Measurements from ENCODE around the gene TBC1D4. TPM values are rescaled to one million over a fixed set of nuclear protein-coding genes. Genes with fewer than 3 reads are reported as not detected.

TBC1D4 gene
- total RNA-seq, 2 donors from 2014 or later: 27.6 to 56.1 TPM

DNA sequence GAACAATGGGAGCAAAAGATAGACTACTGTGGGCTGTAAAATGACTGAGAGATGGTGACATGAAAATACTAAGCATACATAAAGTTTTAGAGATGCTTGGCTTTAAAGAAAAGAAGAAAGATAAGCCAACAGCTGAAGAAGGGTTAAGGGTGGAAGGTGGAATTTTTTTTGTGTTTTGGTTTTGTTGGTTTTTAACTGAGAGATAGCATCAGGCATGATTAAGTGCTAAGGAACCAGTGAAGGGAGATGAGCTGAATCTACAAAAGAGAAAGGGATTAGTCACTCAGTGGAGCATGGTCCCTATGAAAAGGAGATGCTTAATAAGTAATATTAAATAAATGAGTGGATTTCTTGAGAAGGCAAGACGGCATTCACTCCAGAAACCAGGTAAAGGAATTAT lies 12.5 kb upstream of the TBC1D4 start:
- H3K9me3 ChIP-seq: no peaks in the 10 kb centered on the region
- no peaks in the 10 kb centered on the region for H3K36me3 ChIP-seq
- intact Hi-C loops (cut with DNase I): no loop called here
- H3K27me3 ChIP-seq (replicated peaks; ENCODE audit: insufficient read depth): no peaks in the 10 kb centered on the region
- no peak overlapping the region for H3K27ac ChIP-seq
- WGBS: 75% methylated on average over 1 of the region's 1 CpG
- no peaks in the 10 kb centered on the region for H3K4me1 ChIP-seq (replicated peaks)
- TF ChIP-seq CTCF (IDR thresholded peaks at IDR 0.05) (no peak), POLR2AphosphoS5 (IDR thresholded peaks at IDR 0.05) (no peak), POLR2A (IDR thresholded peaks at IDR 0.05) (no peak)
- no peak overlapping the region for H3K4me3 ChIP-seq
- no peak for DNase-seq (ENCODE audit: low spot score)

GRCh38 chr13:75493156-75493555 lies 11.2 kb upstream of the TBC1D4 start:
- TF ChIP-seq POLR2AphosphoS5 (IDR thresholded peaks at IDR 0.05) (no peak), CTCF (IDR thresholded peaks at IDR 0.05) (no peak), POLR2A (IDR thresholded peaks at IDR 0.05) (no peak)
- H3K4me3 ChIP-seq: no peak overlapping the region

GRCh38 chr13:75492389-75492788 lies 10.4 kb upstream of the TBC1D4 start:
- DNase-seq (ENCODE audit: low spot score): no peak
- H3K27me3 ChIP-seq (replicated peaks; ENCODE audit: insufficient read depth): no peaks in the 10 kb centered on the region
- intact Hi-C loops (cut with DNase I): no loop called here
- TF ChIP-seq POLR2A (IDR thresholded peaks at IDR 0.05) (no peak), POLR2AphosphoS5 (IDR thresholded peaks at IDR 0.05) (no peak), CTCF (IDR thresholded peaks at IDR 0.05) (no peak)
- no peak overlapping the region for H3K4me3 ChIP-seq
- 92% methylated on average over 5 of the region's 5 CpGs for WGBS
- H3K9me3 ChIP-seq: no peaks in the 10 kb centered on the region
- H3K27ac ChIP-seq: no peak overlapping the region
- no peaks in the 10 kb centered on the region for H3K4me1 ChIP-seq (replicated peaks)
- H3K36me3 ChIP-seq: no peaks in the 10 kb centered on the region

More at GRCh38 chr13:75493156-75493555, 11.2 kb upstream of the TBC1D4 start:
- Histone ChIP-seq H3K27ac (no peak overlapping the region), H3K9me3 (no peaks in the 10 kb centered on the region), H3K36me3 (no peaks in the 10 kb centered on the region), H3K4me1 (replicated peaks) (no peaks in the 10 kb centered on the region), H3K27me3 (replicated peaks; ENCODE audit: insufficient read depth) (no peaks in the 10 kb centered on the region)
- intact Hi-C loops (cut with DNase I): no loop called here
- DNase-seq (ENCODE audit: low spot score): no peak

DNA sequence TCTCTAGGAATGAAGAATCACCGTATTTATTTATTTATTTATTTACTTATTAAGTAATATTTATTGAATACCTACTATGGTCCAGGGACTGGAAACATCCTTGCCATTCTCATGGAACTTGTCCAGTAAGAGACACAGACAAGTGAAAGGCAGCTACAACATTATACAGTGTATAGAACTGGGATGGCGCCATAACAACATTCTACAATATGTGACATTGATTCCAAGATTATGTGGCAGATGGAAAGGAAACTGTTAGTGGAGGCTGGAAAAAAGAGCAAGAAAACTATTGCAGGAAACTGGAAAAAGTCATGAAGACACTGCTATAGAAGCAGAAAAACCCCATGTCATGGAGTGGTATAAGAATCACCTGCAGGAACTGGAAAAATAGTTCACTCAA lies 9.4 kb upstream of the TBC1D4 start:
- Histone ChIP-seq H3K4me1 (replicated peaks) (no peaks in the 10 kb centered on the region), H3K27me3 (replicated peaks; ENCODE audit: insufficient read depth) (no peaks in the 10 kb centered on the region), H3K36me3 (no peaks in the 10 kb centered on the region), H3K27ac (no peak overlapping the region), H3K9me3 (no peaks in the 10 kb centered on the region), H3K4me3 (no peak overlapping the region)
- TF ChIP-seq POLR2AphosphoS5 (IDR thresholded peaks at IDR 0.05) (no peak), POLR2A (IDR thresholded peaks at IDR 0.05) (no peak), CTCF (IDR thresholded peaks at IDR 0.05) (no peak)
- intact Hi-C loops (cut with DNase I): no loop called here
- 90% methylated on average over 2 of the region's 2 CpGs for WGBS
- DNase-seq (ENCODE audit: low spot score): no peak

DNA sequence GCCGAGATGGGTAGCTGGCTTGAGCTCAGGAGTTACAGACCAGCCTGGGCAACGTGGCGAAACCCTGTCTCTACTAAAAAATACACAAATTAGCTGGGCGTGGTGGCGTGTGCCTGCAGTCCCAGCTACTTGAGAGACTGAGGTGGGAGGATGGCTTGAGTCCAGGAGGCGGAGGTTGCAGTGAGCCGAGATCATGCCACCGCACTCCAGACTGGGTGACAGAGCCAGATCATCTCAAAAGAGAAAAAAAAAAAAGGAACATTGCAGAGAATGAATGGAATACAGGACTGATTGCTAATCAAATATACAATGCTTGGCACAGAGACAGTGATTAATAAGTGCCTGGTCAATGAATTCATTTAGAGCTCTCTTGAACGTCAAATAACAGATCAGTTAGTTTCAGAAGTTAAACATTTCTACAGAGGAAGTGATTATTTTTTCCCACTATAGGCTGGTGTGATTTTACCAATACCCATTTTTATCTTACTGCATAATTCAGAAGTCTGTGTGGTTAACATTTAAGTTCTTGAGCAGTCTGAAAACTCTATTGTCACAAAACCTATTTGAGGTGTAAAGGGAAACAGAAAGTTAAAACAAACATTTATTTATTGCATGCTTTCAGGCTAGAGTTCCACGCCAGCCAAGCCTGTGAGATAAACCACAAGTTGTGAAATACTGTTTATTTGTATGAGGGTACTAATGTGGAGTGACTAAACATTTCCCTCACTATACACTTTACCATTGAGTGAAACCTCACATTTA lies 7.7 kb upstream of the TBC1D4 start:
- Histone ChIP-seq H3K27ac (no peak overlapping the region), H3K27me3 (replicated peaks; ENCODE audit: insufficient read depth) (no peaks in the 10 kb centered on the region), H3K9me3 (no peaks in the 10 kb centered on the region), H3K4me1 (replicated peaks) (no peaks in the 10 kb centered on the region), H3K36me3 (no peaks in the 10 kb centered on the region), H3K4me3 (no peak overlapping the region)
- DNase-seq (ENCODE audit: low spot score): no peak
- TF ChIP-seq CTCF (IDR thresholded peaks at IDR 0.05): no peak
- no peak for TF ChIP-seq POLR2AphosphoS5 (IDR thresholded peaks at IDR 0.05)
- no peak for TF ChIP-seq POLR2A (IDR thresholded peaks at IDR 0.05)
- intact Hi-C loops (cut with DNase I): no loop called here
- WGBS: 39% methylated on average over 10 of the region's 10 CpGs

Data from prostate gland (tissue), 2 donors.